WTC11 (cell line): ENCODE measurements around the gene OSBPL6. TPM values are rescaled to one million over a fixed set of nuclear protein-coding genes. Genes with fewer than 3 reads are reported as not detected.

ENCODE experiments used
- ATAC-seq: fragments of 200-7000 bp; cut with Tn5 transposase; 2 replicates; pipeline ENCODE4 v1.10.0; 2021; ENCODE audit warnings: mild to moderate bottlenecking, moderate library complexity
- CTCF ChIA-PET: fragments of 300-600 bp; sonication (Branson Sonifier 250); formaldehyde crosslinking; loops from one replicate; lab custom pipeline; 2021; ENCODE audit warnings: antibody characterized with exemption; lab: Charles Lee
- POLR2A ChIA-PET: fragments of 350-600 bp; sonication (Branson Sonifier 250); formaldehyde crosslinking; loops from one replicate; lab custom pipeline; 2021; ENCODE audit warnings: antibody characterized with exemption; lab: Charles Lee
- DNase-seq: peaks from one replicate; pipeline ENCODE4 v3.0.0; 2021; ENCODE audit warnings: low spot score
- H3K27ac Mint-ChIP-seq: 2 replicates; pipeline ENCODE4 v1.8.0; 2021; ENCODE audit warnings: mixed read lengths
- H3K27me3 Mint-ChIP-seq: 2 replicates; pipeline ENCODE4 v1.8.0; 2021; ENCODE audit warnings: low read depth, mild to moderate bottlenecking, moderate library complexity, mixed read lengths
- H3K36me3 Mint-ChIP-seq: 2 replicates; pipeline ENCODE4 v1.8.0; 2021; ENCODE audit warnings: mixed read lengths
- H3K4me1 Mint-ChIP-seq: 2 replicates; pipeline ENCODE4 v1.8.0; 2022; ENCODE audit warnings: mixed read lengths
- H3K4me3 Mint-ChIP-seq: 2 replicates; pipeline ENCODE4 v1.8.0; 2021; ENCODE audit warnings: mild to moderate bottlenecking, moderate library complexity, mixed read lengths
- H3K9me3 Mint-ChIP-seq: 2 replicates; pipeline ENCODE4 v1.8.0; 2021; ENCODE audit warnings: mixed read lengths
- ATF1 ChIP-seq: sonication (generic); formaldehyde crosslinking; IDR thresholded peaks from 2 replicates; pipeline ENCODE4 v1.8.1; 2023; ENCODE audit warnings: mild to moderate bottlenecking, moderate library complexity, missing genetic modification reagents
- FOXJ3 ChIP-seq: sonication (generic); formaldehyde crosslinking; IDR thresholded peaks from 2 replicates; pipeline ENCODE4 v1.9.0; 2021; ENCODE audit warnings: missing genetic modification reagents, mild to moderate bottlenecking, borderline replicate concordance
- FOXK1 ChIP-seq: sonication (generic); formaldehyde crosslinking; IDR thresholded peaks from 2 replicates; pipeline ENCODE4 v1.8.0; 2022; ENCODE audit warnings: mild to moderate bottlenecking, moderate library complexity, missing genetic modification reagents
- GTF2I ChIP-seq: fragments of 250-450 bp; sonication (Bioruptor Pico); conservative IDR thresholded peaks from 2 replicates; pipeline ENCODE4 v1.4.0; 2021; ENCODE audit warnings: mild to moderate bottlenecking
- TCF7 ChIP-seq: sonication (generic); formaldehyde crosslinking; IDR thresholded peaks from 2 replicates; pipeline ENCODE4 v1.8.0; 2022; ENCODE audit warnings: mild to moderate bottlenecking, low read depth, missing genetic modification reagents, moderate library complexity
- TEAD4 ChIP-seq: sonication (generic); formaldehyde crosslinking; IDR thresholded peaks from 2 replicates; pipeline ENCODE4 v1.8.0; 2022; ENCODE audit warnings: mild to moderate bottlenecking, missing genetic modification reagents
- ZNF219 ChIP-seq: sonication (generic); formaldehyde crosslinking; IDR thresholded peaks from 2 replicates; pipeline ENCODE4 v1.8.0; 2023; ENCODE audit warnings: missing genetic modification reagents, mild to moderate bottlenecking, borderline replicate concordance
- ZNF232 ChIP-seq: sonication (generic); formaldehyde crosslinking; IDR thresholded peaks from 2 replicates; pipeline ENCODE4 v1.8.0; 2022; ENCODE audit warnings: mild to moderate bottlenecking, missing genetic modification reagents
- ZNF317 ChIP-seq: sonication (generic); formaldehyde crosslinking; IDR thresholded peaks from 2 replicates; pipeline ENCODE4 v1.8.1; 2023; ENCODE audit warnings: low read depth, mild to moderate bottlenecking, moderate library complexity, missing genetic modification reagents, borderline replicate concordance
- ZNF423 ChIP-seq: fragments of 250-450 bp; sonication (Bioruptor Pico); IDR thresholded peaks from 2 replicates; pipeline ENCODE4 v2.1.2; 2022; ENCODE audit warnings: mild to moderate bottlenecking, moderate library complexity
- total RNA-seq: library from RNA; stranded (reverse); gene quantifications from 3 replicates; pipeline ENCODE4 v1.2.3, GENCODE V29; 2021
- TF ChIP-seq, protein P1 (sequence below): fragments of 250-450 bp; sonication (Bioruptor Pico); IDR thresholded peaks from 2 replicates; pipeline ENCODE4 v1.9.0; 2021; ENCODE audit warnings: mild to moderate bottlenecking
- TF ChIP-seq, protein P2 (sequence below): sonication (generic); formaldehyde crosslinking; IDR thresholded peaks from 2 replicates; pipeline ENCODE4 v1.8.0; 2023; ENCODE audit warnings: missing genetic modification reagents
- TF ChIP-seq, protein P3 (sequence below): sonication (generic); formaldehyde crosslinking; IDR thresholded peaks from 2 replicates; pipeline ENCODE4 v1.8.1; 2022; ENCODE audit warnings: missing genetic modification reagents, borderline replicate concordance
- TF ChIP-seq, protein P4 (sequence below): sonication (generic); formaldehyde crosslinking; IDR thresholded peaks from 2 replicates; pipeline ENCODE4 v1.8.0; 2022; ENCODE audit warnings: mild to moderate bottlenecking, missing genetic modification reagents
- TF ChIP-seq, protein P5 (sequence below): sonication (generic); formaldehyde crosslinking; IDR thresholded peaks from 2 replicates; pipeline ENCODE4 v1.8.1; 2023; ENCODE audit warnings: mild to moderate bottlenecking, missing genetic modification reagents, borderline replicate concordance

Gene OSBPL6
- total RNA-seq, 1 experiment from 2014 or later = 9.2 TPM

DNA sequence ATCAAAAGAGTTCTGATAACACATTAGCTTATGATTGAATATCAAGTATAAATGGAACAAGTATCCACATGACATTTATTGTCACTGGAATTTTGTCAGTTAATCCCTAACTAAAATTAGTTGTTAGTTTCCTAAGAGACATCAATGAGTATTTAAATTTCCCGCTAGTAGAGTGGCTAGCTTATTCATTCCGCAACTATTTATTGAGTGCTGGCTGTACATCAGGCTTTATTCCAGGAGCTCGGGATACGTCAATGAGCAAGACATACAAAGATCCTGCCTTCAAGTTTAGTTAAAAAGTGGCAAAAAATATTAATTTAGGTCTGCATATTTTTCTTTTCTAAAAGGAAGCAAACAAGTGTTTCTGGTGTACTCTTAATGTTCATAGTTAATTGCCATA, 197.4 kb downstream of the OSBPL6 start:
- POLR2A ChIA-PET = no interaction called here
- DNase-seq = no peak
- CTCF ChIA-PET = interaction anchor here (0.7 to 1.4 kb wide), 2 partner anchors 23 to 279 kb away, joined by 3 to 4 read pairs; partner anchors contain the start of gene RBM45
- no peak overlapping the region for H3K4me3 Mint-ChIP-seq
- no peak overlapping the region for H3K27ac Mint-ChIP-seq
- no peak for ATAC-seq
- TF ChIP-seq, protein P1, sequence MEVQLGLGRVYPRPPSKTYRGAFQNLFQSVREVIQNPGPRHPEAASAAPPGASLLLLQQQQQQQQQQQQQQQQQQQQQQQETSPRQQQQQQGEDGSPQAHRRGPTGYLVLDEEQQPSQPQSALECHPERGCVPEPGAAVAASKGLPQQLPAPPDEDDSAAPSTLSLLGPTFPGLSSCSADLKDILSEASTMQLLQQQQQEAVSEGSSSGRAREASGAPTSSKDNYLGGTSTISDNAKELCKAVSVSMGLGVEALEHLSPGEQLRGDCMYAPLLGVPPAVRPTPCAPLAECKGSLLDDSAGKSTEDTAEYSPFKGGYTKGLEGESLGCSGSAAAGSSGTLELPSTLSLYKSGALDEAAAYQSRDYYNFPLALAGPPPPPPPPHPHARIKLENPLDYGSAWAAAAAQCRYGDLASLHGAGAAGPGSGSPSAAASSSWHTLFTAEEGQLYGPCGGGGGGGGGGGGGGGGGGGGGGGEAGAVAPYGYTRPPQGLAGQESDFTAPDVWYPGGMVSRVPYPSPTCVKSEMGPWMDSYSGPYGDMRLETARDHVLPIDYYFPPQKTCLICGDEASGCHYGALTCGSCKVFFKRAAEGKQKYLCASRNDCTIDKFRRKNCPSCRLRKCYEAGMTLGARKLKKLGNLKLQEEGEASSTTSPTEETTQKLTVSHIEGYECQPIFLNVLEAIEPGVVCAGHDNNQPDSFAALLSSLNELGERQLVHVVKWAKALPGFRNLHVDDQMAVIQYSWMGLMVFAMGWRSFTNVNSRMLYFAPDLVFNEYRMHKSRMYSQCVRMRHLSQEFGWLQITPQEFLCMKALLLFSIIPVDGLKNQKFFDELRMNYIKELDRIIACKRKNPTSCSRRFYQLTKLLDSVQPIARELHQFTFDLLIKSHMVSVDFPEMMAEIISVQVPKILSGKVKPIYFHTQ (CRISPR knock-in tag) = no peak
- TF ChIP-seq FOXJ3 (CRISPR knock-in tag) (no peak), ATF1 (CRISPR knock-in tag) (no peak), FOXK1 (CRISPR knock-in tag) (no peak), TCF7 (CRISPR knock-in tag) (no peak), ZNF219 (CRISPR knock-in tag) (no peak), GTF2I (no peak), ZNF232 (no peak), ZNF317 (no peak), TEAD4 (CRISPR knock-in tag) (no peak)
- TF ChIP-seq, protein P2, sequence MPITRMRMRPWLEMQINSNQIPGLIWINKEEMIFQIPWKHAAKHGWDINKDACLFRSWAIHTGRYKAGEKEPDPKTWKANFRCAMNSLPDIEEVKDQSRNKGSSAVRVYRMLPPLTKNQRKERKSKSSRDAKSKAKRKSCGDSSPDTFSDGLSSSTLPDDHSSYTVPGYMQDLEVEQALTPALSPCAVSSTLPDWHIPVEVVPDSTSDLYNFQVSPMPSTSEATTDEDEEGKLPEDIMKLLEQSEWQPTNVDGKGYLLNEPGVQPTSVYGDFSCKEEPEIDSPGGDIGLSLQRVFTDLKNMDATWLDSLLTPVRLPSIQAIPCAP (CRISPR knock-in tag) = no peak
- TF ChIP-seq, protein P3, sequence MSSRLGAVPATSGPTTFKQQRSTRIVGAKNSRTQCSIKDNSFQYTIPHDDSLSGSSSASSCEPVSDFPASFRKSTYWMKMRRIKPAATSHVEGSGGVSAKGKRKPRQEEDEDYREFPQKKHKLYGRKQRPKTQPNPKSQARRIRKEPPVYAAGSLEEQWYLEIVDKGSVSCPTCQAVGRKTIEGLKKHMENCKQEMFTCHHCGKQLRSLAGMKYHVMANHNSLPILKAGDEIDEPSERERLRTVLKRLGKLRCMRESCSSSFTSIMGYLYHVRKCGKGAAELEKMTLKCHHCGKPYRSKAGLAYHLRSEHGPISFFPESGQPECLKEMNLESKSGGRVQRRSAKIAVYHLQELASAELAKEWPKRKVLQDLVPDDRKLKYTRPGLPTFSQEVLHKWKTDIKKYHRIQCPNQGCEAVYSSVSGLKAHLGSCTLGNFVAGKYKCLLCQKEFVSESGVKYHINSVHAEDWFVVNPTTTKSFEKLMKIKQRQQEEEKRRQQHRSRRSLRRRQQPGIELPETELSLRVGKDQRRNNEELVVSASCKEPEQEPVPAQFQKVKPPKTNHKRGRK (CRISPR knock-in tag) = no peak
- TF ChIP-seq, protein P4, sequence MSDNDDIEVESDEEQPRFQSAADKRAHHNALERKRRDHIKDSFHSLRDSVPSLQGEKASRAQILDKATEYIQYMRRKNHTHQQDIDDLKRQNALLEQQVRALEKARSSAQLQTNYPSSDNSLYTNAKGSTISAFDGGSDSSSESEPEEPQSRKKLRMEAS (CRISPR knock-in tag) = no peak
- TF ChIP-seq, protein P5, sequence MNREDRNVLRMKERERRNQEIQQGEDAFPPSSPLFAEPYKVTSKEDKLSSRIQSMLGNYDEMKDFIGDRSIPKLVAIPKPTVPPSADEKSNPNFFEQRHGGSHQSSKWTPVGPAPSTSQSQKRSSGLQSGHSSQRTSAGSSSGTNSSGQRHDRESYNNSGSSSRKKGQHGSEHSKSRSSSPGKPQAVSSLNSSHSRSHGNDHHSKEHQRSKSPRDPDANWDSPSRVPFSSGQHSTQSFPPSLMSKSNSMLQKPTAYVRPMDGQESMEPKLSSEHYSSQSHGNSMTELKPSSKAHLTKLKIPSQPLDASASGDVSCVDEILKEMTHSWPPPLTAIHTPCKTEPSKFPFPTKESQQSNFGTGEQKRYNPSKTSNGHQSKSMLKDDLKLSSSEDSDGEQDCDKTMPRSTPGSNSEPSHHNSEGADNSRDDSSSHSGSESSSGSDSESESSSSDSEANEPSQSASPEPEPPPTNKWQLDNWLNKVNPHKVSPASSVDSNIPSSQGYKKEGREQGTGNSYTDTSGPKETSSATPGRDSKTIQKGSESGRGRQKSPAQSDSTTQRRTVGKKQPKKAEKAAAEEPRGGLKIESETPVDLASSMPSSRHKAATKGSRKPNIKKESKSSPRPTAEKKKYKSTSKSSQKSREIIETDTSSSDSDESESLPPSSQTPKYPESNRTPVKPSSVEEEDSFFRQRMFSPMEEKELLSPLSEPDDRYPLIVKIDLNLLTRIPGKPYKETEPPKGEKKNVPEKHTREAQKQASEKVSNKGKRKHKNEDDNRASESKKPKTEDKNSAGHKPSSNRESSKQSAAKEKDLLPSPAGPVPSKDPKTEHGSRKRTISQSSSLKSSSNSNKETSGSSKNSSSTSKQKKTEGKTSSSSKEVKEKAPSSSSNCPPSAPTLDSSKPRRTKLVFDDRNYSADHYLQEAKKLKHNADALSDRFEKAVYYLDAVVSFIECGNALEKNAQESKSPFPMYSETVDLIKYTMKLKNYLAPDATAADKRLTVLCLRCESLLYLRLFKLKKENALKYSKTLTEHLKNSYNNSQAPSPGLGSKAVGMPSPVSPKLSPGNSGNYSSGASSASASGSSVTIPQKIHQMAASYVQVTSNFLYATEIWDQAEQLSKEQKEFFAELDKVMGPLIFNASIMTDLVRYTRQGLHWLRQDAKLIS (CRISPR knock-in tag) = no peak
- H3K36me3 Mint-ChIP-seq = 0 out of 2 replicates have a peak, but pooled peaks cover 4% of the 10 kb centered on the region
- no peaks in the 10 kb centered on the region for H3K9me3 Mint-ChIP-seq
- no peaks in the 10 kb centered on the region for H3K27me3 Mint-ChIP-seq
- H3K4me1 Mint-ChIP-seq = no peaks in the 10 kb centered on the region

DNA sequence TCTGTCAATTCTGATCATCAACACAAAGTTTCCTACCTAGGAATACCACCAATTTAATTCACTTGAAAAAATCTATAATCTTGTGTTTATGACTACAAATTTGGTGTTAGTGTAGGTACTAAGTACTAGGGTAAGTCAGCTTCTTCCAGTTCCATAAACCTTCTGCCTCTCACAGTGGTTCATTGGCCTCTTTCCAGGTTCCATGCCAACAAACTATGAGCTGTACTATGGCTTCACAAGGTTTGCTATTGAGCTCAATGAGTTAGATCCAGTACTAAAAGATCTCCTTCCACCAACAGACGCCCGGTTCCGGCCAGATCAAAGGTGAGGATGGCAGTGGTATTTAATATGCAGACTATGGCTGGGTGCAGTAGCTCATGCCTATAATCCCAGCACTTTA, 197.9 kb downstream of the OSBPL6 start:
- ATAC-seq (no peak), DNase-seq (no peak)
- ChIA-PET CTCF (interaction anchor here (0.7 to 1.4 kb wide), 2 partner anchors 23 to 280 kb away, joined by 3 to 4 read pairs; partner anchors contain the start of gene RBM45), POLR2A (interaction anchor here (0.8 kb wide), 1 partner anchor 202 kb away, joined by 5 read pairs; no protein-coding TSS in a partner anchor)
- Mint-ChIP-seq H3K27me3 (no peaks in the 10 kb centered on the region), H3K4me1 (no peaks in the 10 kb centered on the region), H3K36me3 (0 out of 2 replicates have a peak, but pooled peaks cover 4% of the 10 kb centered on the region), H3K4me3 (no peak overlapping the region), H3K27ac (no peak overlapping the region), H3K9me3 (no peaks in the 10 kb centered on the region)
- no peak for TF ChIP-seq ZNF423 (CRISPR knock-in tag)
